Tibial artery (tissue), 4 donors: ENCODE results near the gene EMILIN1.

ENCODE experiments used
- DNase-seq, 2 donors: peaks; one replicate each; pipeline ENCODE4 v3.0.0-alpha.2; 2019
- H3K27ac ChIP-seq, 2 donors: fragments of 200-600 bp; sonication (generic) in 1 of 2; 1 replicate in 1 of 2; 2 replicates in 1 of 2; pipeline ENCODE4 v1.5.1; 2018 to 2019; ENCODE audit warnings: mild to moderate bottlenecking in 1 of 2
- H3K27me3 ChIP-seq, 2 donors: fragments of 200-600 bp; sonication (generic) in 1 of 2; one replicate each; pipeline versions ENCODE4 v1.5.1 to v1.6.0; 2016 to 2019
- H3K36me3 ChIP-seq, 3 donors: fragments of 200-600 bp; sonication (generic) in 2 of 3; one replicate each; pipeline ENCODE4 v1.5.1; 2016 to 2019; ENCODE audit warnings: mild to moderate bottlenecking in 2 of 3
- H3K4me1 ChIP-seq, 4 donors: fragments of 200-600 bp; sonication (generic) in 2 of 4; 1 replicate in 3 of 4; 2 replicates in 1 of 4; pipeline ENCODE4 v1.5.1; 2016 to 2019
- H3K4me3 ChIP-seq, 2 donors: fragments of 200-600 bp; sonication (generic) in 1 of 2; 1 replicate in 1 of 2; 2 replicates in 1 of 2; pipeline ENCODE4 v1.5.1; 2018 to 2019; ENCODE audit warnings: mild to moderate bottlenecking in 2 of 2
- H3K9me3 ChIP-seq, 3 donors: fragments of 200-600 bp; sonication (generic) in 1 of 3; one replicate each; pipeline ENCODE4 v1.5.1; 2016 to 2019
- intact Hi-C: fragments of 100-400 bp; cut with DNase I; formaldehyde crosslinking; loops from one replicate; pipeline ENCODE4 v1.15.0; 2023; ENCODE audit warnings: low total_unique reads
- TF ChIP-seq, protein P1 (sequence below), 2 experiments: fragments of 200-600 bp in 1 of 2; fragments of 450-650 bp in 1 of 2; IDR thresholded peaks; one replicate each; pipeline ENCODE4 v1.5.1; 2017 to 2019; ENCODE audit warnings: antibody characterized with exemption in 2 of 2, mild to moderate bottlenecking in 1 of 2, moderate library complexity in 1 of 2

Gene EMILIN1

DNA sequence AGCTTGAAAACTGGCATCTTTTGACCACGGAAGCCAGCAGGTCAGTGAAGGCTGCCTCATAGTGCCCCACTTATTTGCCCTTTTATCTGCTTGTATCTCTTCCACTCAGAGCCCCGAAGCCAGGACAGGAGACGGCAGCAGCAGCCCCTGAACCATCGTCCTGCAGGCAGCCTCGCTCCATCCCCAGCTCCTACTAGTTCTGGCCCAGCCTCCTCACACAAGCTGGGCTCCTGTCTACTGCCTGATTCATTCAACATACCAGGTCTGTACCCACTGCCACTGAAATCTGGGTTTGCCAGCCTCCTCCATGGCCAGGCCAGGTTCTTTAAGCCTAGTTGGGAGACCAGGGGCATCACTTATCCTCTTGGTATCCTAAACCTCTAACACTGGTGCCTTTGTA lies 11.0 kb upstream of the EMILIN1 start:
- TF ChIP-seq, protein P1, sequence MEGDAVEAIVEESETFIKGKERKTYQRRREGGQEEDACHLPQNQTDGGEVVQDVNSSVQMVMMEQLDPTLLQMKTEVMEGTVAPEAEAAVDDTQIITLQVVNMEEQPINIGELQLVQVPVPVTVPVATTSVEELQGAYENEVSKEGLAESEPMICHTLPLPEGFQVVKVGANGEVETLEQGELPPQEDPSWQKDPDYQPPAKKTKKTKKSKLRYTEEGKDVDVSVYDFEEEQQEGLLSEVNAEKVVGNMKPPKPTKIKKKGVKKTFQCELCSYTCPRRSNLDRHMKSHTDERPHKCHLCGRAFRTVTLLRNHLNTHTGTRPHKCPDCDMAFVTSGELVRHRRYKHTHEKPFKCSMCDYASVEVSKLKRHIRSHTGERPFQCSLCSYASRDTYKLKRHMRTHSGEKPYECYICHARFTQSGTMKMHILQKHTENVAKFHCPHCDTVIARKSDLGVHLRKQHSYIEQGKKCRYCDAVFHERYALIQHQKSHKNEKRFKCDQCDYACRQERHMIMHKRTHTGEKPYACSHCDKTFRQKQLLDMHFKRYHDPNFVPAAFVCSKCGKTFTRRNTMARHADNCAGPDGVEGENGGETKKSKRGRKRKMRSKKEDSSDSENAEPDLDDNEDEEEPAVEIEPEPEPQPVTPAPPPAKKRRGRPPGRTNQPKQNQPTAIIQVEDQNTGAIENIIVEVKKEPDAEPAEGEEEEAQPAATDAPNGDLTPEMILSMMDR (IDR thresholded peaks at IDR 0.05), result no peak
- Histone ChIP-seq H3K27me3 (no peaks in the 10 kb centered on the region), H3K4me3 (no peak overlapping the region), H3K9me3 (no peaks in the 10 kb centered on the region), H3K36me3 (peaks cover 7 to 63% (median 10%) of the 10 kb centered on the region in 3 donors), H3K4me1 (peaks cover 3 to 39% (median 31%) of the 10 kb centered on the region in 4 donors), H3K27ac (no peak overlapping the region)
- intact Hi-C loops, result no loop called here
- DNase-seq, result no peak

DNA sequence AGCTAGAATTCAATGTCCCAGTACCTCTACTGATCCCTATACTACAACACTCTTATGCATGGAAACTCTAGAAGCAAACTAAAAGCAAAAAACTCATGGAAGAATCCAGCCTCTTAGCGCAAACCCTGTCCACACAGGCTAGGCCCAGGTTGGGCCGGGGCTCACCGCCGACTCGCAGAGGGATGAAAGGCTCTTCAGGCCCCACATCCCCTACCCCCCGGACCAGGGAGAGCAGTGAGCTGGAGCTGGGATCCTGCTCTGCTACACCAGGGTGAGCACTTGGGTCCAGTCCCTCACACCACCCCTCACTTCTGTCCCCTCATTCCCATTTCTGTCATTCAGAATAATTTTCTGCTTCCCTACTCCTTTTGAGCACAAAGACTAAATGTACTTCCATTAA lies 9.0 kb upstream of the EMILIN1 start:
- H3K9me3 ChIP-seq, result no peaks in the 10 kb centered on the region
- peaks cover 3 to 54% (median 47%) of the 10 kb centered on the region in 4 donors for H3K4me1 ChIP-seq
- TF ChIP-seq, protein P1 (IDR thresholded peaks at IDR 0.05), result no peak
- intact Hi-C loops, result no loop called here
- peak overlapping the region in 1 of 2 donors; percentile 95 for H3K4me3 ChIP-seq
- DNase-seq, result no peak
- peak overlapping the region; percentile 96 to 98 for H3K27ac ChIP-seq
- peaks cover 7 to 53% (median 10%) of the 10 kb centered on the region in 3 donors for H3K36me3 ChIP-seq
- no peaks in the 10 kb centered on the region for H3K27me3 ChIP-seq

DNA sequence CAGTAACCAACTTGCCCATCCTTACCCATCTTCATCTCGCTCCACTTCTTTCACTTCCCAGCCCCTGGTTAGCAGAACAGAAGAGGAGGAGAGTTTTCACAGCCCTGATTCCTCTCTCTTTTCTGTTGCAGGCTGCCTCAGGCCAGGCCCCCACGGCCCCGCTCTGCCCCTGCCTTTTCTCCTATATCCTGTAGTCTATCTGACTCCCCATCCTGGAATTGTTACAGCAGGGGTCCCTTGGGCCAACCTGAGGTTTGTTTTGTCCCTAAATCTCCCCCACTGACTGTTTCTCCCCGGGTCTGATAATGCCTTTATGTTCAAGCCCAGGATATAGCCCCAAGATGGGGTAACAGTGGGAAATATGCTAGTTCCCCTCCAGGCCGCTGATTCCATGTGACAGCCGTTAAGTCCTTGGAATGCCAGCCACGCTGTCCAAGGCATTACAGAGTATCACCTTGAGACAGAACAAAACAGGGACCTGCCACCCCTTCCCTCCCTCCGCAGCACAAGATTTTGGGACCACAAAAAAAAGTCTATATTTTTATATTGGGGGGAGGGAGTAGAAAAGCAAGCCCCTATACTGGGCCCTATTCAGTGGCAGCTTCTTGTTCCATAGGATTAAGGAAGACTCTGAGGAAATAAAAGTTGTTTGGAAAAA lies 8.3 kb upstream of the EMILIN1 start:
- Histone ChIP-seq H3K27ac (peak overlapping the region; percentile 96 to 98), H3K4me3 (peak overlapping the region; percentile 90 to 95), H3K4me1 (peaks cover 3 to 60% (median 53%) of the 10 kb centered on the region in 4 donors), H3K9me3 (no peaks in the 10 kb centered on the region), H3K36me3 (peaks cover 6 to 47% (median 10%) of the 10 kb centered on the region in 3 donors), H3K27me3 (no peaks in the 10 kb centered on the region)
- TF ChIP-seq, protein P1 (IDR thresholded peaks at IDR 0.05), result no peak
- intact Hi-C loops, result no loop called here
- no peak for DNase-seq

DNA sequence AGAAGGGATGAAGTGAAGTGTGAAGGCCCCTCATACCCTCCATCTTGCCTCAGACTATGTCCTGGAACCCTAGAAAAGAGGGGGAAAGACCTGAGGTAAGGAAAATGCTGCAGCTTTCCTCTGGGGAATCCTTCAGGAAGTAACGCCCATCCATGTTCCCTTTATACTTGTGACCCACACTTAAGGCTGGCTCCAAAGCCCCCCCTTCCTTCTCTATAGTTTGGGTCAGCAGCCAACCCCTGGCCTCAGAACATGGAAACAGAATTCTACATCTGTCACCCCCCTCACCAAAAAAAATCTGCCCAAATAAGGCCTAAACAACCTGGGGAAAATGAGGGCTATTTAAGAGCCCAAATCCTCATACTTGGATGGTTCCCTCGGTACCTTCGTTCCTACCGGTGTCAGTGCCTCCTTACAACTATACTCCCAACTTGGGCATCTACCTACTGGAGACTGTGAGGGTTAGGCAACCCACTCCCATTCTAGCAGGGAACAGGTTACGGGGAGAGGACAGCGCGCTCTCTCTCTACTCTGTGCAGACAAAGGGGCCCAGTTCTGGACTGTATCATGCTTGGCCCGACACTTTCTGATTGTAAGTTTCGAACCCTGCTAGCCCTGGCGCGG lies 7.7 kb upstream of the EMILIN1 start:
- no peaks in the 10 kb centered on the region for H3K9me3 ChIP-seq
- H3K27me3 ChIP-seq, result no peaks in the 10 kb centered on the region
- peaks cover 3 to 67% (median 54%) of the 10 kb centered on the region in 4 donors for H3K4me1 ChIP-seq
- peaks cover 0 to 40% (median 10%) of the 10 kb centered on the region in 3 donors for H3K36me3 ChIP-seq
- peak overlapping the region; percentile 96 to 98 for H3K27ac ChIP-seq
- intact Hi-C loops, result no loop called here
- peak overlapping the region; percentile 90 to 95 for H3K4me3 ChIP-seq
- DNase-seq, result no peak
- TF ChIP-seq, protein P1 (IDR thresholded peaks at IDR 0.05), result no peak

DNA sequence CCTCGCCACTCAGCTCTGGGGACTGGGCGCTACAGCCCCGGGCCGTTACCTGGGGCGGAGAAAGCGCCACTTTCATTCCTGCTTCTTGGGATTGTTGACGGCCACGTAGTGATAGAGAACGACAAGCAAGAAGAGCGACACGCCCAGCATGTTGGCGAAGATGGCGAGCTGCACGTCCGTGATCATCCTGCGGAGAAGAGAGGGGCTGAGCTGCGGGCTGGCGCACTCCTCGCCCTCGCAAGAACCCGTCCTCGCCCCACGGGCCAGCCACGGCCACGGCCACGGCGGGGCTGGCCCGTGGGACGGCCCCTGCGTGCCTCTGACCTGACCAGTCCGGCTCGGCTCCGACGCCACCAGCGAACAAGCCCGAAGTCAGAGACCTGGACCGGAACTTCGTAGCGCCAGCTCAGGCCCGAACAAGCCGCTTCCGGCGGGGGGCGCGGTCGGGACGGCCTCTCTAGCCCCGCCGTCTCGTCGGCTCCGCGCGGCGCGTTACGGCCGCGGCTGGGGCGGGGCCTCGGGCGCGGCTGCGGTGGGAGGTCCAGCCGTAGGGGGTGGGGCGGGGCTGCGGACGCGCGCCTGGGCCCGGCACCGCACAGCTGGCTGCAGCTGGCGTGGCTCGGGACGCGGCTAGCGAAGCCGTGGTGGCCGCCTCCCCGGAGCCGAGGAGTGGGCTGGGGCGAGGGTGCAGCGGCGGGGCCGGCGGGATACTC lies 7.0 kb upstream of the EMILIN1 start, which contains the start of gene OST4:
TSS of gene OST4 (minus strand) at position 378 of the 713 bp plus-strand sequence.
- intact Hi-C loops, result no loop called here
- H3K4me1 ChIP-seq, result peaks cover 3 to 70% (median 54%) of the 10 kb centered on the region in 4 donors

More for the DNA sequence above, 7.0 kb upstream of the EMILIN1 start, which contains the start of gene OST4:
- H3K36me3 ChIP-seq, result peaks cover 0 to 34% (median 10%) of the 10 kb centered on the region in 3 donors
- no peaks in the 10 kb centered on the region for H3K9me3 ChIP-seq
- no peaks in the 10 kb centered on the region for H3K27me3 ChIP-seq
- H3K4me3 ChIP-seq, result peak within 1 kb of the TSS; percentile 90 to 95
- DNase-seq, result peak; percentile 92 to 97
- TF ChIP-seq, protein P1 (IDR thresholded peaks at IDR 0.05), result no peak
- peak within 1 kb of the TSS; percentile 96 to 98 for H3K27ac ChIP-seq
